OCI-LY1 (cell line): ENCODE results near the gene DCUN1D1.

Experiments used
- EZH2 ChIP-seq: fragments of 200-600 bp; sonication (generic), shearing (Covaris generic); IDR thresholded peaks from 2 replicates; pipeline ENCODE4 v1.8.0; 2017; ENCODE audit warnings: borderline replicate concordance, mixed run types, mild to moderate bottlenecking, antibody characterized with exemption, low read length, moderate library complexity, mixed read lengths
- TF ChIP-seq, protein P1 (sequence below): fragments of 200-600 bp; sonication (generic), shearing (Covaris generic); IDR thresholded peaks from 2 replicates; pipeline ENCODE4 v1.5.1; 2017; ENCODE audit warnings: mild to moderate bottlenecking, antibody characterized with exemption, low read length, moderate library complexity, mixed read lengths

DNA sequence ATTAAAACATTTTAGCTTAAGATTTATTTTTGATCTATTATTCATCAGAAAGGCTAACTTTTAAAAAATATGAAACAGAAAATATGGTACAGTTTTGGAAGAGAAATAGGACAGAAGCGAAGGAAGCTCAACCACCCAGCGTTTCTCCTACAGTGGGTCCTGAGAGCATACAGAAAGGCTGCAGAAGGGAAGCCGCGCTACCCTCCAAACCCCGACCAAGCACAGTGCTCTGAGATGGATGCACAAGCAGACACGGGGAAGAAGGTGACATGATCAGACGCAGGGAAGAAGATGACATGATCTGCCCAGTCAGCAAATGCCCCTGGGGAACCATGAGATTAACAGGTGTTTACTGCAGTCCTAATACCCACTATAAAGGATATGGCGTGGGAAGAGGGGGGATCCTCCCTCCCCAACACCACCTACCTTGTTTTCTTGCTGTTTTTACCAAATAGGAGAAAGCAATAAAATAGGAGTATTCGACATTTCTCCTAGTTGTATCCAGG lies 14.4 kb downstream of the DCUN1D1 start:
- TF ChIP-seq, protein P1, sequence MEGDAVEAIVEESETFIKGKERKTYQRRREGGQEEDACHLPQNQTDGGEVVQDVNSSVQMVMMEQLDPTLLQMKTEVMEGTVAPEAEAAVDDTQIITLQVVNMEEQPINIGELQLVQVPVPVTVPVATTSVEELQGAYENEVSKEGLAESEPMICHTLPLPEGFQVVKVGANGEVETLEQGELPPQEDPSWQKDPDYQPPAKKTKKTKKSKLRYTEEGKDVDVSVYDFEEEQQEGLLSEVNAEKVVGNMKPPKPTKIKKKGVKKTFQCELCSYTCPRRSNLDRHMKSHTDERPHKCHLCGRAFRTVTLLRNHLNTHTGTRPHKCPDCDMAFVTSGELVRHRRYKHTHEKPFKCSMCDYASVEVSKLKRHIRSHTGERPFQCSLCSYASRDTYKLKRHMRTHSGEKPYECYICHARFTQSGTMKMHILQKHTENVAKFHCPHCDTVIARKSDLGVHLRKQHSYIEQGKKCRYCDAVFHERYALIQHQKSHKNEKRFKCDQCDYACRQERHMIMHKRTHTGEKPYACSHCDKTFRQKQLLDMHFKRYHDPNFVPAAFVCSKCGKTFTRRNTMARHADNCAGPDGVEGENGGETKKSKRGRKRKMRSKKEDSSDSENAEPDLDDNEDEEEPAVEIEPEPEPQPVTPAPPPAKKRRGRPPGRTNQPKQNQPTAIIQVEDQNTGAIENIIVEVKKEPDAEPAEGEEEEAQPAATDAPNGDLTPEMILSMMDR, result no peak
- no peak for TF ChIP-seq EZH2
